Measurements from ENCODE around the gene WASL.
"Not testable (repeated sequence)": the region's sequence is repeated elsewhere in the genome, so short reads cannot be mapped to it uniquely, and the experiment has no call there.

The WASL gene

GRCh38 chr7:123748734-123749536 lies at the start of gene WASL:
WASL (minus strand) TSS chr7:123749003; CDS start chr7:123748734, 269 bp downstream.
- Histone ChIP-seq H3K36me3 (ENCODE audit: insufficient read depth, low read depth, low read length) (no peaks in the 10 kb centered on the region), H3K4me1 (ENCODE audit: insufficient read depth, low read length) (peaks cover 59% of the 10 kb centered on the region), H3K27me3 (ENCODE audit: insufficient read depth, low read length) (no peaks in the 10 kb centered on the region), H3K27ac (ENCODE audit: low read length) (peak within 1 kb of the TSS; percentile 81), H3K9me3 (ENCODE audit: insufficient read depth, low read depth, low read length) (no peaks in the 10 kb centered on the region), H3K4me3 (ENCODE audit: low read length) (peak within 1 kb of the TSS; percentile 97), H3K9ac (ENCODE audit: low read depth, low read length) (peak within 1 kb of the TSS; percentile 94)

- no peak overlapping the region; the same call in 1 of the 2 replicates for H3K4me3 ChIP-seq (ENCODE audit: low read length)
- H3K27me3 ChIP-seq (ENCODE audit: insufficient read depth, low read length) = no peaks in the 10 kb centered on the region
- H3K4me1 ChIP-seq (ENCODE audit: insufficient read depth, low read length) = peaks cover 11% of the 10 kb centered on the region
- H3K9ac ChIP-seq (ENCODE audit: low read depth, low read length) = no peak overlapping the region; the same call in 1 of the 2 replicates
- H3K9me3 ChIP-seq (ENCODE audit: insufficient read depth, low read depth, low read length) = peaks cover 10% of the 10 kb centered on the region; the same call in 1 of the 2 replicates
- H3K27ac ChIP-seq (ENCODE audit: low read length) = no peak overlapping the region
- no peaks in the 10 kb centered on the region; the same call in 1 of the 2 replicates for H3K36me3 ChIP-seq (ENCODE audit: insufficient read depth, low read depth, low read length)
Measured at GRCh38 chr7:123797673-123798531, 49.1 kb upstream of the WASL start.

GRCh38 chr7:123796568-123796967 lies 47.8 kb upstream of the WASL start:
- Histone ChIP-seq H3K9ac (ENCODE audit: low read depth, low read length) (no peak overlapping the region), H3K27ac (ENCODE audit: low read length) (no peak overlapping the region), H3K4me1 (ENCODE audit: insufficient read depth, low read length) (peaks cover 11% of the 10 kb centered on the region), H3K36me3 (ENCODE audit: insufficient read depth, low read depth, low read length) (no peaks in the 10 kb centered on the region; the same call in 1 of the 2 replicates), H3K9me3 (ENCODE audit: insufficient read depth, low read depth, low read length) (peaks cover 10% of the 10 kb centered on the region; the same call in 1 of the 2 replicates), H3K4me3 (ENCODE audit: low read length) (no peak overlapping the region), H3K27me3 (ENCODE audit: insufficient read depth, low read length) (no peaks in the 10 kb centered on the region)

- no peaks in the 10 kb centered on the region for H3K27me3 ChIP-seq (ENCODE audit: insufficient read depth, low read length)
- H3K9me3 ChIP-seq (ENCODE audit: insufficient read depth, low read depth, low read length) = peaks cover 10% of the 10 kb centered on the region; the same call in 1 of the 2 replicates
- no peak overlapping the region for H3K4me3 ChIP-seq (ENCODE audit: low read length)
- no peak overlapping the region for H3K27ac ChIP-seq (ENCODE audit: low read length)
- H3K36me3 ChIP-seq (ENCODE audit: insufficient read depth, low read depth, low read length) = no peaks in the 10 kb centered on the region; the same call in 1 of the 2 replicates
- H3K4me1 ChIP-seq (ENCODE audit: insufficient read depth, low read length) = peaks cover 11% of the 10 kb centered on the region
- H3K9ac ChIP-seq (ENCODE audit: low read depth, low read length) = no peak overlapping the region
Measured at GRCh38 chr7:123795917-123796316, 47.1 kb upstream of the WASL start.

GRCh38 chr7:123795116-123795515 lies 46.3 kb upstream of the WASL start:
- H3K4me3 ChIP-seq (ENCODE audit: low read length); H3K27ac ChIP-seq (ENCODE audit: low read length); H3K36me3 ChIP-seq (ENCODE audit: insufficient read depth, low read depth, low read length); H3K9ac ChIP-seq (ENCODE audit: low read depth, low read length); H3K27me3 ChIP-seq (ENCODE audit: insufficient read depth, low read length): not testable (repeated sequence)
- peaks cover 11% of the 10 kb centered on the region for H3K4me1 ChIP-seq (ENCODE audit: insufficient read depth, low read length)
- peaks cover 10% of the 10 kb centered on the region; the same call in 1 of the 2 replicates for H3K9me3 ChIP-seq (ENCODE audit: insufficient read depth, low read depth, low read length)

GRCh38 chr7:123792547-123792946 lies 43.7 kb upstream of the WASL start:
- Histone ChIP-seq H3K27ac (ENCODE audit: low read length) (no peak overlapping the region), H3K9ac (ENCODE audit: low read depth, low read length) (no peak overlapping the region), H3K27me3 (ENCODE audit: insufficient read depth, low read length) (no peaks in the 10 kb centered on the region), H3K4me3 (ENCODE audit: low read length) (no peak overlapping the region), H3K9me3 (ENCODE audit: insufficient read depth, low read depth, low read length) (peaks cover 10% of the 10 kb centered on the region; the same call in 1 of the 2 replicates), H3K4me1 (ENCODE audit: insufficient read depth, low read length) (peaks cover 3% of the 10 kb centered on the region; the same call in 1 of the 2 replicates), H3K36me3 (ENCODE audit: insufficient read depth, low read depth, low read length) (no peaks in the 10 kb centered on the region; the same call in 1 of the 2 replicates)

- Histone ChIP-seq H3K4me3 (ENCODE audit: low read length) (no peak overlapping the region), H3K9me3 (ENCODE audit: insufficient read depth, low read depth, low read length) (peaks cover 10% of the 10 kb centered on the region; the same call in 1 of the 2 replicates), H3K36me3 (ENCODE audit: insufficient read depth, low read depth, low read length) (no peaks in the 10 kb centered on the region; the same call in 1 of the 2 replicates), H3K4me1 (ENCODE audit: insufficient read depth, low read length) (no peaks in the 10 kb centered on the region), H3K9ac (ENCODE audit: low read depth, low read length) (no peak overlapping the region), H3K27ac (ENCODE audit: low read length) (no peak overlapping the region), H3K27me3 (ENCODE audit: insufficient read depth, low read length) (no peaks in the 10 kb centered on the region)
Measured at GRCh38 chr7:123791001-123791400, 42.2 kb upstream of the WASL start.

GRCh38 chr7:123789817-123790216 lies 41.0 kb upstream of the WASL start:
- H3K27ac ChIP-seq (ENCODE audit: low read length) = no peak overlapping the region
- H3K36me3 ChIP-seq (ENCODE audit: insufficient read depth, low read depth, low read length) = no peaks in the 10 kb centered on the region; the same call in 1 of the 2 replicates
- peaks cover 10% of the 10 kb centered on the region; the same call in 1 of the 2 replicates for H3K9me3 ChIP-seq (ENCODE audit: insufficient read depth, low read depth, low read length)
- no peaks in the 10 kb centered on the region for H3K4me1 ChIP-seq (ENCODE audit: insufficient read depth, low read length)
- H3K27me3 ChIP-seq (ENCODE audit: insufficient read depth, low read length) = no peaks in the 10 kb centered on the region
- no peak overlapping the region for H3K4me3 ChIP-seq (ENCODE audit: low read length)
- no peak overlapping the region for H3K9ac ChIP-seq (ENCODE audit: low read depth, low read length)

- Histone ChIP-seq H3K4me1 (ENCODE audit: insufficient read depth, low read length) (0 out of 2 replicates have a peak, but pooled peaks cover under 1% of the 10 kb centered on the region), H3K4me3 (ENCODE audit: low read length) (no peak overlapping the region), H3K9ac (ENCODE audit: low read depth, low read length) (no peak overlapping the region), H3K9me3 (ENCODE audit: insufficient read depth, low read depth, low read length) (0 out of 2 replicates have a peak, but pooled peaks cover 4% of the 10 kb centered on the region), H3K27ac (ENCODE audit: low read length) (no peak overlapping the region), H3K36me3 (ENCODE audit: insufficient read depth, low read depth, low read length) (no peaks in the 10 kb centered on the region), H3K27me3 (ENCODE audit: insufficient read depth, low read length) (no peaks in the 10 kb centered on the region)
Measured at GRCh38 chr7:123789206-123789784, 40.5 kb upstream of the WASL start.

GRCh38 chr7:123788584-123788983 lies 39.8 kb upstream of the WASL start:
- Histone ChIP-seq H3K27me3 (ENCODE audit: insufficient read depth, low read length) (no peaks in the 10 kb centered on the region), H3K27ac (ENCODE audit: low read length) (no peak overlapping the region), H3K4me3 (ENCODE audit: low read length) (no peak overlapping the region), H3K4me1 (ENCODE audit: insufficient read depth, low read length) (0 out of 2 replicates have a peak, but pooled peaks cover 3% of the 10 kb centered on the region), H3K9me3 (ENCODE audit: insufficient read depth, low read depth, low read length) (no peaks in the 10 kb centered on the region), H3K36me3 (ENCODE audit: insufficient read depth, low read depth, low read length) (no peaks in the 10 kb centered on the region), H3K9ac (ENCODE audit: low read depth, low read length) (no peak overlapping the region)
